UCSD-AML1 (cell line): ENCODE measurements around the gene ZKSCAN1.
A peak's percentile ranks its signal among the peaks of the same experiment; 100 is the strongest.

Source experiments
- DNase-seq: peaks from one replicate; lab custom pipeline; 2025; ENCODE audit not compliant: unreplicated experiment; lab: John Stamatoyannopoulos, UW

Gene ZKSCAN1

GRCh38 chr7:100035876-100036275 is 20.5 kb downstream of the ZKSCAN1 start:
- DNase-seq, result no peak

GRCh38 chr7:100038326-100038725 is 22.9 kb downstream of the ZKSCAN1 start:
- DNase-seq, result no peak

- DNase-seq, result no peak
Observed at GRCh38 chr7:100040575-100040974, 25.2 kb downstream of the ZKSCAN1 start.

GRCh38 chr7:100044718-100045117 is 29.3 kb downstream of the ZKSCAN1 start:
- no peak for DNase-seq

- no peak for DNase-seq
Observed at GRCh38 chr7:100048680-100049079, 33.3 kb downstream of the ZKSCAN1 start.

- DNase-seq, result peak; percentile 62
Observed at GRCh38 chr7:100049441-100050291, 34.3 kb downstream of the ZKSCAN1 start, which contains the start of gene ZSCAN21. Gene ZSCAN21 (plus strand): TSS chr7:100049774. CDS start chr7:100057007, 7,233 bp downstream.

- no peak for DNase-seq
Observed at GRCh38 chr7:100051611-100052010, 36.2 kb downstream of the ZKSCAN1 start.

- peak; percentile 8 for DNase-seq
Observed at GRCh38 chr7:100053215-100053614, 37.8 kb downstream of the ZKSCAN1 start.

GRCh38 chr7:100057006-100057405 is 41.6 kb downstream of the ZKSCAN1 start:
- no peak for DNase-seq

- DNase-seq, result no peak
Observed at GRCh38 chr7:100059251-100059739, 43.9 kb downstream of the ZKSCAN1 start.

GRCh38 chr7:100061518-100062193 is 46.3 kb downstream of the ZKSCAN1 start:
- DNase-seq, result no peak

- DNase-seq, result no peak
Observed at GRCh38 chr7:100063376-100063775, 48.0 kb downstream of the ZKSCAN1 start.

- no peak for DNase-seq
Observed at GRCh38 chr7:100064162-100064561, 48.8 kb downstream of the ZKSCAN1 start.

GRCh38 chr7:100065452-100066186 is 50.2 kb downstream of the ZKSCAN1 start:
- no peak for DNase-seq

GRCh38 chr7:100066953-100067352 is 51.6 kb downstream of the ZKSCAN1 start:
- no peak for DNase-seq

GRCh38 chr7:100069991-100070390 is 54.6 kb downstream of the ZKSCAN1 start:
- no peak for DNase-seq

- no peak for DNase-seq
Observed at GRCh38 chr7:100071018-100071723, 55.8 kb downstream of the ZKSCAN1 start.

GRCh38 chr7:100072462-100072861 is 57.1 kb downstream of the ZKSCAN1 start:
- DNase-seq, result no peak

- no peak for DNase-seq
Observed at GRCh38 chr7:100074841-100075240, 59.4 kb downstream of the ZKSCAN1 start.

GRCh38 chr7:100075418-100075817 is 60.0 kb downstream of the ZKSCAN1 start:
- no peak for DNase-seq

GRCh38 chr7:100077205-100077604 is 61.8 kb downstream of the ZKSCAN1 start:
- no peak for DNase-seq
